ENCODE data around the gene MICALL1.

DNA sequence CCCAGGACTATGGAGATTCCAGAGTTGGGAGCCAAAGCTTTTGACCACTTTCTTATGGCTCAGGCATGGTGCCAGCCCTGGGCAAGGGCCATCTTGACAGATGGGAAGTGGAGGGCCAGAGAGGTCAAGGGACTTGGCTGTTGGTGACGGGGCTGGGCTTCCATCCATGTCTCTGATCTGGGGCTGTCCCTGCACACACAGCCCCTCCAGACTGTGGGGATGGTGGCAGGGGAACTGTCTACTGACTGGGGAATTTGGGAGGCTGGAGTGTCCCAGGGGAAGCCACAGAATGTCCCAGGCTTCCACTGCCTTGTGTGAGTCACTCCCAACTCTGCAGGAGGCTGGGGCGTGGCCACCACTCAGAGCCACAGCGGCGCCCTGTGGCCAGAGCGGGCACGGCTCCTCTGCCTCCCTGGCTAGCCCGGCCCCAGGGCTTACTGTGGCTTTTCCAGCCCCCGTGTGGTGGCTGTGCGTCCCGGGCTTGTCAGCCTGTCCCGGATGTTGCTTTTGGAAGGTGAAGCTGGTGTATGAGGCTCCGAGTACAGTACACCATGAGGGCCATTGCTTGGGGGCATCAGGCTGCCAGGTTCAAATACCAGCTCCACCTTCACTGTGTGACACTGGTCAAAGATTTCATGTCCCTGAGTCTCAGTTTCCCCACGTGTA, 27.7 kb downstream of the MICALL1 start:
- TF ChIP-seq, protein P1, sequence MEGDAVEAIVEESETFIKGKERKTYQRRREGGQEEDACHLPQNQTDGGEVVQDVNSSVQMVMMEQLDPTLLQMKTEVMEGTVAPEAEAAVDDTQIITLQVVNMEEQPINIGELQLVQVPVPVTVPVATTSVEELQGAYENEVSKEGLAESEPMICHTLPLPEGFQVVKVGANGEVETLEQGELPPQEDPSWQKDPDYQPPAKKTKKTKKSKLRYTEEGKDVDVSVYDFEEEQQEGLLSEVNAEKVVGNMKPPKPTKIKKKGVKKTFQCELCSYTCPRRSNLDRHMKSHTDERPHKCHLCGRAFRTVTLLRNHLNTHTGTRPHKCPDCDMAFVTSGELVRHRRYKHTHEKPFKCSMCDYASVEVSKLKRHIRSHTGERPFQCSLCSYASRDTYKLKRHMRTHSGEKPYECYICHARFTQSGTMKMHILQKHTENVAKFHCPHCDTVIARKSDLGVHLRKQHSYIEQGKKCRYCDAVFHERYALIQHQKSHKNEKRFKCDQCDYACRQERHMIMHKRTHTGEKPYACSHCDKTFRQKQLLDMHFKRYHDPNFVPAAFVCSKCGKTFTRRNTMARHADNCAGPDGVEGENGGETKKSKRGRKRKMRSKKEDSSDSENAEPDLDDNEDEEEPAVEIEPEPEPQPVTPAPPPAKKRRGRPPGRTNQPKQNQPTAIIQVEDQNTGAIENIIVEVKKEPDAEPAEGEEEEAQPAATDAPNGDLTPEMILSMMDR (conservative IDR thresholded peaks at IDR 0.05; ENCODE audit: low read length), result peak; percentile 94
- TF ChIP-seq EZH2phosphoT487 (IDR thresholded peaks at IDR 0.05; ENCODE audit: borderline replicate concordance, low read depth, low read length), result no peak

Data from OCI-LY7 (cell line).